Measurements from ENCODE around the gene ILDR1. TPM values are rescaled to one million over a fixed set of nuclear protein-coding genes. Genes with fewer than 3 reads are reported as not detected.

The ILDR1 gene
- total and polyA plus RNA-seq, 2 of the 8 experiments (the other 6 are each of a cell fraction or from before 2014, with no cell fraction given), result 1.8 TPM

DNA sequence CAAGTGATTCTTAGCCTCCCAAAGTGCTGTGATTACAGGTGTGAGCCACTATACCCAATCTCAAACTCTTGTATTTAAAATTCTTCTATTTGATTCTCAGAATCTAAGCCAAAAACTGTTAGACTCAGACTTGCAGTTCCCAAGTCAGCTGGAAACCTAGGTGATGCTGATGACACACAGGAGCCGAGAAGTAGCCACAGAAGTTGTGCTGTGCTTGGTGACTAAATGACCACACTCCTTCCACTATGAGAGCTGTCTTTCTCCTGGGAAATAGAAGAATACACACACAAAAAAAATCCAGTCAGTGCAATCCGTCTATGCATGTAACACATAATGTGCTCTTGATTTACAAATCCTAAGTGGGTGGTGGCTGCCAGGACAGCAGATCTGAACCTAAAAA is 33.9 kb downstream of the ILDR1 start (continued):
- TF ChIP-seq CBX8 (IDR thresholded peaks at IDR 0.05; ENCODE audit: borderline replicate concordance, low read depth, low read length), result no peak

Data from H1 (cell line).